ENCODE data around the gene PHLPP1. TPM values are rescaled to one million over a fixed set of nuclear protein-coding genes. Genes with fewer than 3 reads are reported as not detected.

PHLPP1 gene
- total and polyA plus RNA-seq, 2 of the 4 experiments (the other 2 are of a cell fraction) = 3.3 to 3.6 TPM

DNA sequence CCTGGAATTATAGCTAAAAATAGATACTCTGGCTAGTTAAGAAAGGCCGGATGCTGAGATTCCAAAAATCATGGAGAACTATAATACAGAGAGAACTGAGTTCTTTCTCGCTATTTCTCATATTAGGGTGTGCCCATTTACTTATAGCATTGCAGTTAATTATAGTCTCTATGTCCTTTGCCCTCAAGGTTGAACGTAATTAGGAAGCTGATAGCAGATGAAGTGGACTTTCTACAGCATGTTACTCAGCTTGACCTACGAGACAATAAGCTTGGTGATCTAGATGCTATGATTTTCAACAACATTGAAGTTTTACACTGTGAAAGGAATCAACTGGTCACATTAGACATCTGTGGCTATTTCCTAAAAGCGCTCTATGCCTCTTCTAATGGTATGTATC, 187.4 kb downstream of the PHLPP1 start:
- Histone ChIP-seq H2BK5ac (ENCODE audit: low read depth, low read length, poor library complexity, severe bottlenecking) (no peak overlapping the region), H3K18ac (ENCODE audit: low read depth, low read length) (no peak overlapping the region), H3K4me3 (ENCODE audit: insufficient read depth, low read depth, low read length) (no peak overlapping the region), H4K8ac (ENCODE audit: low read depth in 2 of 2, low read length in 2 of 2) (no peak overlapping the region), H2AFZ (replicated peaks; ENCODE audit: low read length, poor library complexity) (no peak overlapping the region), H3K79me1 (ENCODE audit: low read depth in 1 of 2, low read length in 2 of 2) (0 out of 4 replicates have a peak, but pooled peaks cover 0 to 5% of the 10 kb centered on the region in 2 experiments), H3K9me3 (ENCODE audit: control insufficient read depth, insufficient read depth, low read length) (no peaks in the 10 kb centered on the region), H3K4ac (ENCODE audit: low read depth, low read length) (no peak overlapping the region), H2AK5ac (ENCODE audit: low read depth, low read length) (no peak overlapping the region), H3K23ac (ENCODE audit: low read depth, low read length) (no peak overlapping the region), H3K27ac (ENCODE audit: insufficient read depth, low read length) (no peak overlapping the region), H3K9ac (ENCODE audit: low read depth, low read length) (no peak overlapping the region), H4K20me1 (ENCODE audit: insufficient read depth, low read length) (no peaks in the 10 kb centered on the region), H3K36me3 (ENCODE audit: control insufficient read depth, insufficient read depth, low read length) (no peaks in the 10 kb centered on the region), H3K27me3 (ENCODE audit: control insufficient read depth, insufficient read depth, low read length) (no peaks in the 10 kb centered on the region), H2BK15ac (ENCODE audit: low read depth, low read length) (no peak overlapping the region), H3K56ac (ENCODE audit: extremely low read depth, insufficient read depth, low read length) (no peak overlapping the region), H2BK120ac (ENCODE audit: low read depth, low read length) (no peak overlapping the region), H3K4me1 (ENCODE audit: control insufficient read depth, insufficient read depth, low read length) (peaks cover 2% of the 10 kb centered on the region), H2AK9ac (replicated peaks; ENCODE audit: low read depth, low read length, poor library complexity) (no peak overlapping the region), H3K9me1 (ENCODE audit: insufficient read depth, low read length) (no peaks in the 10 kb centered on the region), H2BK20ac (ENCODE audit: low read depth, low read length) (no peak overlapping the region), H4K91ac (ENCODE audit: insufficient read depth, low read depth, low read length) (no peak overlapping the region), H3K4me2 (ENCODE audit: low read depth, low read length) (no peak overlapping the region), H3K14ac (replicated peaks; ENCODE audit: low read depth, low read length) (no peak overlapping the region), H4K5ac (ENCODE audit: low read depth, low read length) (no peak overlapping the region)
- no peak for TF ChIP-seq MAZ (IDR thresholded peaks at IDR 0.05; ENCODE audit: borderline replicate concordance, low read depth, low read length)
- no peak for TF ChIP-seq FOS (IDR thresholded peaks at IDR 0.05; ENCODE audit: low read depth, low read length)
- TF ChIP-seq CHD1 (IDR thresholded peaks at IDR 0.05; ENCODE audit: low read depth, low read length) = no peak
- TF ChIP-seq, protein P1, sequence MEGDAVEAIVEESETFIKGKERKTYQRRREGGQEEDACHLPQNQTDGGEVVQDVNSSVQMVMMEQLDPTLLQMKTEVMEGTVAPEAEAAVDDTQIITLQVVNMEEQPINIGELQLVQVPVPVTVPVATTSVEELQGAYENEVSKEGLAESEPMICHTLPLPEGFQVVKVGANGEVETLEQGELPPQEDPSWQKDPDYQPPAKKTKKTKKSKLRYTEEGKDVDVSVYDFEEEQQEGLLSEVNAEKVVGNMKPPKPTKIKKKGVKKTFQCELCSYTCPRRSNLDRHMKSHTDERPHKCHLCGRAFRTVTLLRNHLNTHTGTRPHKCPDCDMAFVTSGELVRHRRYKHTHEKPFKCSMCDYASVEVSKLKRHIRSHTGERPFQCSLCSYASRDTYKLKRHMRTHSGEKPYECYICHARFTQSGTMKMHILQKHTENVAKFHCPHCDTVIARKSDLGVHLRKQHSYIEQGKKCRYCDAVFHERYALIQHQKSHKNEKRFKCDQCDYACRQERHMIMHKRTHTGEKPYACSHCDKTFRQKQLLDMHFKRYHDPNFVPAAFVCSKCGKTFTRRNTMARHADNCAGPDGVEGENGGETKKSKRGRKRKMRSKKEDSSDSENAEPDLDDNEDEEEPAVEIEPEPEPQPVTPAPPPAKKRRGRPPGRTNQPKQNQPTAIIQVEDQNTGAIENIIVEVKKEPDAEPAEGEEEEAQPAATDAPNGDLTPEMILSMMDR (conservative IDR thresholded peaks at IDR 0.05; ENCODE audit: low read depth, low read length) = no peak
- TF ChIP-seq RAD21 (IDR thresholded peaks at IDR 0.05; ENCODE audit: low read length) = no peak
- TF ChIP-seq RCOR1 (IDR thresholded peaks at IDR 0.05; ENCODE audit: insufficient replicate concordance, low read length) = no peak
- TF ChIP-seq RFX5 (IDR thresholded peaks at IDR 0.05; ENCODE audit: low read depth, low read length) = no peak
- POLR2A ChIA-PET (ENCODE audit: unreplicated experiment) = no interaction called here
- intact Hi-C loops (cut with micrococcal nuclease) = no loop called here
- CTCF ChIA-PET = interaction anchor here (0.8 kb wide), 1 partner anchor 77 kb away, joined by 3 read pairs; no protein-coding TSS in a partner anchor
- in situ Hi-C loops (cut with MboI; ENCODE audit: low sequenced_read_pairs) = no loop called here
- dilution Hi-C loops (cut with HindIII; ENCODE audit: low sequenced_read_pairs, unreplicated experiment) = no loop called here
- DNase-seq = no peak
- ATAC-seq (ENCODE audit: low read depth) = no peak
- no CpG with 5 or more reads among the region's 5 CpGs for whole genome bisulfite sequencing, 2 experiments (ENCODE audit: extremely low coverage in 2 of 2, insufficient read length in 1 of 2)
- no TSS peak for BruUV-seq (replicated peaks)

All from IMR-90 (cell line).